Stimulated activated CD8-positive, alpha-beta memory T cell treated with anti-CD3 and anti-CD28 coated beads, Interleukin-15, amount 100 ng/mL, for 24 hours (primary cell): ENCODE measurements around the gene DNAJC2.
"Not testable (repeated sequence)": the region's sequence is repeated elsewhere in the genome, so short reads cannot be mapped to it uniquely, and the experiment has no call there.

Experiments used
- DNase-seq: peaks from one replicate; pipeline ENCODE4 v3.0.0-alpha.2; 2020; ENCODE audit warnings: low read depth

Gene DNAJC2

DNA sequence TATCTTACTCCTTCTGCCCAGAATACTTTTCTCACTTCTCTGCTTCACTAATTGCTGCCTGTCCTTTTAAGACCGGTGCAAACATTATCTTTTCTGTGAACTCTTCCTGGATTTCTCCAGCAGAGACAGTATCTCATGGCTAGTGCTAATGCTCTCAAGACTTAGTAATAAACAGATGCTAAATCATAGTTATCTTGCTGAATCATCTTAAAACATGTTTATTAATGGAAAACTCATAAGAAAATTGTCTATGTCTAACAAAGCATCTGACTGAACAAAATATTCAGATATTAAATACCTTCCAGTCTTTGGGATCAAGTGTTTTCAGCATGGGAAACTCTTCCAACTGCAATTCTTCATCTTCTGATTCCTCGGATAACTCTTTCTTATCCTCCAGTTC, 3.1 kb downstream of the DNAJC2 start:
- DNase-seq, result no peak

DNA sequence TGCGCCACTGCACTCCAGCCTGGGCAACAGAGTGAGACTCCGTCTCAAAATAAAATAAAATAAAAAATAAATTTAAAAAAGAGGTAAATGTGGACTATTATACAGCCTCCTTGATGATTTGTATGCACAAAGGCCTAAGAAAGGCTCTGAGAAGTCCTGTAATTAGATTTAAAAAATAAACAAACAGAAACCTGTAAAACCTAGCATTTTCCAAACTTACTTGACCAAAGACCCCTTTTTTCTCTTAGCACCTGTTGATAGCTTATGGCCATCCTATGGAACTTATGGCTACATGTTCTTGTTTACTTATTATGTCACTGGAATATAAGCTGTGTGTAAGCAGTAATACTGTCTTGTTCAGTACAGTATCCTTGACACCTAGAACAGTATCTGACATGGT, 5.7 kb downstream of the DNAJC2 start:
- DNase-seq, result no peak

DNA sequence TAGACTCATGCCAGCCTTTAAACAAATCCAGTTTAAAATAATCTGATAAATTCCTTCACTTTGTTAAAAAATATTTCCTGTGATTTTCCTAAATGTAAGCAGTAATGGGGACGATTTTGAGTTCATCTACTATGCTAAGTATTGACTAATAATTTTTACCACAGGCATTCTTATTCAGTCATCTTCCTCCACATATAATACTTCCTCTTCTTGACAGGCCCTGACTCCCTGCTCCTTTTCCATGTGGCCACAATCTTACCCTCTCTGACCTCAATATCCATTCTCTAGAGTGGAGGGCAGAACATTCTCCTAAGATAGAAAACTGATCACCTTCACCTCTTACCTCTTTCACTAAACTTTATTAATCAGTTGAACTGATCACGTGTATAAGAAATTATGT, 7.8 kb downstream of the DNAJC2 start:
- no peak for DNase-seq

DNA sequence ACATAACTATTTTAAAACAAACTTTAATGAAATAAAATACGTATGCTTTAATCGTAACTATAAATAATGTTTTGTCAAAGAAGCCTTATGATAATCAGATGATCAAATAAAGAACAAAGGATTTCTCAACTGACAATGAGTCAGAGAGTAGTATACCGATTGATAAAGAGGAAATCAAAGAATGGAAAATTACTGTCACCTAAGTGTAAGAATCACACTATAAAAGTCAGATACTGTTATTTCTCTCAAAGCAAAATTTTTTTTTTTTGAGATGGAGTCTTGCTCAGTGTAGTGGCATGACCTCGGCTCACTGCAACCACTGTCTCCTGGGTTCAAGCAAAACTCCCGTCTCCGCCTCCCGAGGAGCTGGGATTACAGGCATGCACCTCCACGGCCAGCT, 18.8 kb downstream of the DNAJC2 start:
- no peak for DNase-seq

DNA sequence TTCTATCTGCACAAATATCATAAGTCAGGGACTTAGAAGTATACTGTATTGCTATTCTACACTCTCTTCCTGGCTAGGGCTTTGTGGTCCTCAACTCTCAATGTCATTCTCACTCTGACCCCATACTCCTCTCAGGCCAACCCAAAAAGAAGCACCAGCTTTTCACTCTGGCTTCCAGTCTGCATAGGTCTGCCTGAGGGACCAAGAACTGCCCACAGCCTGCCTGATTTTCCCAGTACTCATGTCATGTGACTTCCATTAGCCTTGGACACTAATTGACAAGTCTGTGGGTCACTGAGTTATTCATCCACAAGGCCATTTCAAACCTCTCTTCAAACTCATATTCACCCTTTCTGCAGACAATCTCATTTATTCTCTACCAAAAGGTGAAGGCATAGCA, 27.6 kb downstream of the DNAJC2 start:
- no peak for DNase-seq

DNA sequence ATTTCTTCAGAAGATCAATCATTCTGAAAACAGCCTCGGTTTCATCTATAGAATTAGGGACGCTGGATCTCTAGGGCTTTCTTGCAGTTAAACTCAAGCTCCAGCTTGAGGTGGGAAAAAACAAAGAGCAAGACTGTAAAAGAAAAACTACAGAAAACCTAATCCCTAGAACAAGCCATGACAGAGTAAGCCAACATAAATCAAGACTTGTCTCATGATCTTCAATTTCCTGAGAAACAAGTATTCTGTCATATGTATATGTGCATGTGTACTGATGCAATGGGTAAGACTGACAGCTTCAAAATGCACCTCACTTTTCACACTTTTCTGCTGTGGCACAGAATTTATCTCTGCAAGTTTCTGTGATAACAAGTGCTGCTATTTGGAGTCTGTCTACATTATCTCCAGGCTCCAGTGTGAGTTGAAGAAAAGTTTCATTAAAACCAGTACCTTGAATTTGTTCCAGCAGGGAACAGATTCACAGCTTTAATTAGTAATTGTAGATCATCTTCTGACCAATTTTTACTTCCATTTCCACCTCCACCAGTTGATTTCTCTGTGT, 28.1 kb downstream of the DNAJC2 start:
- no peak for DNase-seq

DNA sequence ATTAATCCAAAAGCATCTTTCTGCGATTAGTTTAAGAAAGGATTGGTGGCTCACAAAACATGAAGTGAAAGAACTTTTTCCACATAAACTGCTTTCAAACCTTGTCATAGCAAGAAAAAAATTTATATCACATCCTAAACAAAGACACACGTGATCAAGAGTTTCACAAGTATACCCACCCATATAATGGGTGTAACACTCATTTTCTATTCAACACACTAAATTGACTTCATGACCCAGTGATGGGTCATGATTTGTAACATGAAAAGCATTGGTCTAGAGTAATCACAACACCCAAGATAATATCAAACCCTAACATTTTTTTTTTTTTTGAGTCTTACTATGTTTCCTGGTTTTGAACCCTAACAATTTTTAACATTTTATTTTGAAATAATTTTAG, 29.7 kb downstream of the DNAJC2 start:
- no peak for DNase-seq

DNA sequence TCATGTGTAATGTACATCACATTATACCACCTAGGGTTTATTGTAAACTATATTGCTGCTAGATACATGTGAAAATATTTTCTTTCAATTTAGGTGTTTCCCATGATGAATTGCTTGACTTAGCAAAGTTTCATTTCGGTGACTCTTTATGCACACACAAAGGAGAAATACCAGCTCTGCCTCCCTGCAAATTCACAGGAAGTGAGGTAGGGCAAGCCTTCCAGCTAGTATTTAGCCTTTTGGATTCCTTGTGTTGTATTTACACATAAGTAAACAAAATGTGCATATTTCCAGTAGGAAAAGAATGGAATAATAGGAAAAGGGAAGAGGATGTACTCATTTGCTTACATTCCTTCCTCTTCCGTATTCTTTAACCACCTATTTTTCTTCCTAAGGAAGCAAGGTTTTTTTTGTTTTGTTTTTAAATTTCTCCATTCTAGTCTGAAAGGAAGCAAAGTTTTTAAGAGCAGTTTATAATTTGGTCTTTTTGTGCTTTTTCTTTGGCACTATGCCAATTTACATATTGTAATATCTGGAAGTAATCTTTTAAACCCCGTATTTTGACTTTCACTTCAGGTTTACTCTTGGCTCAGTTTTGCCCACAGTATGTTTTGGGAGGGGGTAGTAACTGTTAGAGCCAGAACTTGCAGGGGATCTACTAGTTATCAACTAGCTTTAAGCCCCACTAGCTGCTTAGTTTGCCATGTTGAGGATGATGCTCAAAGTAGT, 36.9 kb downstream of the DNAJC2 start:
- DNase-seq, result no peak

DNA sequence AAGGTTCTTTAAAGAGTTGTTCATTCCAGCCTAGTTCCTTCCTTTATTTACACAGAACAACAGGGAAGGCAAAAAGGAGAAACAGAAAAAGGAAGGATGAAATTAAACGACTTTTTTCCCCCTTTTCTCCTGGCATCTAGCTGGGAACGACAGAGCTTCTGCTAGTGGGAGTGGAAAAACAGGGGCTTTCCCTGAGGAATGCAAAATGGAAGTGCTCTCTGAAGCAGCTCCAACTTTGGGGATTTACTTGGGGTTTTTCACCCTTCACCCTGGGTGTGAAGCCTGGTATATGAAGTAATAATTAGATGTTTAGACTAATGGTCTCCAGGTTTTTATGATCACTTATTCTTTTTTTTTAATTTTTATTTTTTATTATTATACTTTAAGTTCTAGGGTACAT, 43.1 kb downstream of the DNAJC2 start:
- DNase-seq, result no peak

DNA sequence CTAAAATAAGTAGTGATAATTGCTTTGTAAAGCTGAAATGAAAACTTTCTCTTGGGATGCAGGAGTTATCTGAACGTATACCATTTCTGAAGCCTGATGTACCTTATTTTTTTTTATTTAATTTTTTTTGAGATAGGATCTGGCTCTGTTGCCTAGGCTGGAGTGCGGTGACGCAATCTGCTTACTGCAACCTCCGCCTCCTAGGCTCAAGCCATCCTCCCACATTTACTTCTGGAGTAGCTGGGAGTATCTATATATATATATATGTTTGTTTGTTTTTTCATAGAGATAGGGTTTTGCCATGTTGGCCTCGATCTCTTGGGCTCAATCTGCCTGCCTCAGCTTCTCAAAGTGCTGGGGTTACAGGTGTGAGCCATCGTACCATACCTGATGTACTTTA, 44.9 kb downstream of the DNAJC2 start:
- DNase-seq, result no peak

DNA sequence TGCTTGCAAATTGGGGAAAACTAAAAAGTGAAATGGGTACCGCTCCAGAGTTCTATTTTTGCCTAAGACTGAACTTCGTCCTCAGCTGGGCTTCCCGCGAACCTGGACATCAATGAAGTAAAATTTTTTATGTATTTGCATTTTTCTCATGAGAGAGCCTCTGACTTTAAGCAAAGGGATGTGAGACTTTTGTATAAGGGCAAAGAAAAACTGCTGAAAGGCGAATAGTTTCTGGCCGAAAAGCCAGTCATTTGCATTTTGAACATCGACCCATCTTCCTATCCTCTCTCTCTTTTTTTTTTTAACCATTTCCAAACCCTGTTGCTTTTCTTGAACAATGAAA, 46.8 kb downstream of the DNAJC2 start:
- no peak for DNase-seq

DNA sequence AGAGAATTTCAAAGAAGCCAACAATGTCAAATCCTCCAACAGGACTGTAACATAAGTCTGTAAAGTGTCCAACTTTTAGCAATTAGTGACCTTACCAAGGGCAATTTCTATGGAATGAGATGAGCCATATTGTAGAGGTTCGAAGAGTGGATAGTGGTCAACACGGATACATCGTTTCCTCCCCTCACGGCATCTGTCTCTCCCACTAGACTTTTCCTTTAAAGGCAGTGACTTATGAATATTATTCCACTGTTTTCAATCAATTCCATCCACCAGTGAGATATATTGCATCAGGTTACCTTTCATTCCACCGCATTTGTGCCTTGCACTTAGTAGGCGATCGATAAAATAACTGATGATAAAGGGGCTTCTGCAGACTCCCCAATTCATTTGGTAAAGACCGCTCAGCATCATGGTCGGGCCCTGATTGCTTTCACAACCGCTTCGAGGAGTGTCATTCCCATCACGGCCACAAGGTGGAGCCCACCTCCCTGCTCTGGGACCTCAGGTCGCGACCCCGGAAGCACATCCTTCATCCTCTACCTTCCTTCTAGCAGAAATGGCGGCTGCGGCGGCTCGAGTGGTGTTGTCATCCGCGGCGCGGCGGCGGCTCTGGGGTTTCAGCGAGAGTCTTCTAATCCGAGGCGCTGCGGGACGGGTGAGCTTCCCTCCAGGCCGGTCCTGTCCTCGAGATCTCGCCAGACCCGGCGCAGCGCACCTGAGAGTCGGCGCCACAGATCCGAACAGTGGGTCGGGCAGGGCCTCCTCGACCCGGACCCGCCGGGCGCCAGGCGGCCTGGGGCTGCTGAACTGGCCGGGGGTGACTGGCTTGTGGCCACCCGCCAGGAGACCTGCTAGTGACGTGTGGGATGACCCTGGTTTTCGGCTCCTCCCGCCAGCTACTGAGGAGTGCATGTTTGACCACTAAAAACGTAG, 47.4 kb downstream of the DNAJC2 start, which contains the start of gene PMPCB:
TSS of gene PMPCB (plus strand) at position 535 of the 936 bp plus-strand sequence. CDS start at position 560, 25 bp downstream.
- peak; percentile 94 for DNase-seq

DNA sequence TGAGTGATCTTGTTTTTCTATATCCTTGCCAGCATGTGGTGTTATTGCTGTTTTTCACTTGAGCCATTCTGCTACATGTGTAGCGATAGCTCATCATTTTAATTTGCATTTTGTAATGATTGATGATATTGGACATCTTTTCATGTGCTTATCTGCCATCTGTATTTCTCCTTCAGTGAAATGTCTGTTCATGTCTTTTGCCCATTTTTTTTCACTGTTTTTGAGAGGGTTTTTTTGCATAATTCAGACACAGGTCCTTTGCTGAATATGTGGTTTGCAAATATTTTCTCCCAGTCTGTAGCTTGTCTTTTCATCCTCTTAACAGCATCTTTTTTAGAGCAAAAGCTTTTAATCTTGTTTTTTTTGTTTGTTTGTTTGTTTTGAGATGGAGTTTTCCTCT, 51.0 kb downstream of the DNAJC2 start:
- DNase-seq, result no peak

DNA sequence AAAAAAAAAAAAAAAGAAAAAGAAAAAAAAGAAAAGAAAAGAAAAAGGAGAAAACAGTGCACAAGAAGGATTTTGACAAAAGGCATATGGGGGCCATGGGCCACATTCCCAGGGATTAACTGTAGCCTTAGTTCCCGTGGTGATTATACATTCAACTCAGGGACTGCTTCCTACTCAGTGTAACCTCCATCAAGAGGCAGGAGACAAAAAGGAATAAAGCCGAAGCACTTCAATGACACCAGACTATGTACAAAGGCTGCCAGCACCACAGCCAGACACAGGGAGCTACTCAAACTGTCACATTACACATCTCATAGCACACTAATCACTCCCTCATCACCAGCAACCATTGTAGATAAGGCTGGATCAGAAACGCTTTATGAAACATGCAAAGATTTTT, 52.4 kb downstream of the DNAJC2 start:
- no peak for DNase-seq

DNA sequence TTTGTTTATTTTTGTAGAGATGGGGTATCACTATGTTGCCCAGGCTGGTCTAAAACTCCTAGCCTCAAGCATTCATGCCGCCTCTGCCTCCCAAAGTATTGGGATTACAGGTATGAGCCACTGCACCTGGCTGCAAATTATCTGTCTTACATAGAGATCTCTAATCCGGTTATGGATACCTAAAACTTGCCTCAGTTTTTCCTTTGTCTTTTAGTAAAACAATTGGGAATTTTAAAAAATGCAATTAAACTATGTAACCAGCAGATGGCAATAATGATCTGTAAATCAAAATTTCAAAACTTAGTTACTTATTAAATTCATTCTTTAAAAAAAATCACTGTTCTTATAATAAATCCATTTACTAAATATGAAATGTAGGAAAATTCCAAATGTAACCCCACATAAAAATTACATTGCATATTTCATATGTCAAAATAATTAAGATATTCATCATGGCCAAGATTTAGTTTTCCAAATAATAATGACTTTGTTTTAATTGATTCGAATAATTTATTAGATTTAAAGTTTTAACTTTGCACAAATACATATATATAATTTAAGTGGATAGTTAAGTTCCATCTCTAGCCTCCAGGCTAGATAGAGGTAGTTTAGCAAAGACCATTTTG, 61.7 kb downstream of the DNAJC2 start:
- DNase-seq, result not testable (repeated sequence)

DNA sequence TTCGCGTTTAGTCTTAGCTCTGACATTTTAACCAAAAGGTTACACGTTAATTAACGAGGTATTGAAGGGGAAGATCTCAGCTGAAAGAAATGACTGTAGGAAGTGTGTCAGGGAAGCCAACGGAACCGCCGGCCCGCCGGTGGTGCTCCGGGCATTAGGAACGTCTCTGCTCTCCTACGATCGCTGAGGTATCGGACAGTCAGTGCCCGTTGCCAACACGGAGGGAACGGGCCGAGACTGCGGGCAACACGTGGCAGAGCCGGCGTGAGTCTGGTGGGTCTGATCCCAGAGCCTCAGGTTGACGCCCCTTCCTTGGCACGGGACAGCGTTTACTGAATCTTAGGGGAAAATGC, 63.8 kb downstream of the DNAJC2 start:
- not testable (repeated sequence) for DNase-seq

DNA sequence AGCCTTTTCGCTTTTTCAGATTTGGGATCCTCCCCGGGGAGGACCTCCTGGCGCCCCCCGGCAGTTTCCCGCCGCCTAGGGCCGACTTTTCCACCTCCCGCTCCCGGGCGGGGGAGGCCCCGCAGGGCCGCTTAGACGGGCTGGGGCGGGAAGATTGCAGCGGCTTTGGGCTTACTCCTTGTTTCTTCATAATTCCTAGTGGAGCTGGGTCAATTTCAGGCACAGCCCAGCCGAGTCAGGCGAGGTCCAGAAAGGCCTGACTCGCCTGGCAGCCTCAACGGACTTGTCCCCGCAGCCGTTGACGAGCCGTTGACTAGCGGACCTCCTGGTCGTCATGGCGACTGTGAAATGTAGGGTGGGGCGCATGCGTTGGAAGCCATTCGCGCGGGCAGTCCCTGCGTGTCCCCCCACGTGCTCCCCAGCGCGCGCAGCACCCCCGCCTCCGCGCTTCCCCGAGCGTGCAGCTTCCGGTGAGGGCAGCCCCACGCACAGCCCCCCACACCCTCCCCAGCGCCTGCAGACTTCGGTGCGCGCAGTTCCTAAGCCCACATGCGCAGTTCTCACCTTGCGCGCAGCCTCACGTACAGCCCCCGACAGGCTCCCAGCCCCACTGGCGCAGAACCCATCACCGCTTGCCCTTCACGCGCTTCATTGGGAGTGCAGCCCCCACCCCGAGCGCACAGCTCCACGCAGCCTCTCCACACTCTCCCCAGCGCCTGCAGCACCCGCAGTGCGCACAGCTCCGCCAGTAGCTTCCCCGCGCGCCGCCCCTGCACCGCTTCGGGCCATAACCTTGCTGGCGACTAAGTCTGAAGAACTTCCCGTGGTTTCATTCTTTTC, 64.4 kb downstream of the DNAJC2 start:
- DNase-seq, result peak; percentile 67

DNA sequence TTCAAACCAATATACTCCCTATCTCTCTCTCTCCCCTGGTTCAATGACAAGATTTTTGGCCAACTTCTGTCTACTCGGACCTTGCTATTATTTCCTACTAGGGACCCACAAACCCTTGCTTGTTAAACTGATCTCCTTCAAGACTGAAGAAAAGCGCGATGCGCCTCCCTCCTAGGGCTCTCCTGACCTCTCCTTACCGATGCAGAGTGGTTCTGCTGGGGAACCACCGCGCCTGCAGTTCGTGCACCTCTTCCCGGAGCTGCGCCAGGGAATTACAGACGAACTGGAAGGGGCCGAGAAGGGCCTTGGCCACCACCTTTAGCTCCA, 65.0 kb downstream of the DNAJC2 start:
- DNase-seq, result not testable (repeated sequence)

DNA sequence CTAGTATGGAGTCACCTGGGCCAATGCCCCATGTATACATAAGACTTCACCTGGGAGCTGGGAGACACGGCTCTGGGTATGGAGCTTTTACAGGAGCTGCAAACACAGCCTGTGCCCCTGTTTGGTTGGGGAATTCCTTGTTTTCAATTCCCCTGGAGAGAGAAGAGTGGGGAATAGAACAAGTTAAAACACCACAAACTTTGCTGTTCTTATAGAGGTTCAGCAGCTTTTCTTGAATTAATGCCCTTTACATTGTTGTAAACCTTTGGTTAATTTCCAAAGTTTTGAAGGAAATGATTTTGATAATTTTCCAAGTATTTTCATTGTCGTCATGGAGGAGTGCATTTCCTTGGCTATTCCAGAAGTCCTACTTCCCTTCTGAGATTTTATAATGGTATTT, 66.4 kb downstream of the DNAJC2 start:
- not testable (repeated sequence) for DNase-seq

DNA sequence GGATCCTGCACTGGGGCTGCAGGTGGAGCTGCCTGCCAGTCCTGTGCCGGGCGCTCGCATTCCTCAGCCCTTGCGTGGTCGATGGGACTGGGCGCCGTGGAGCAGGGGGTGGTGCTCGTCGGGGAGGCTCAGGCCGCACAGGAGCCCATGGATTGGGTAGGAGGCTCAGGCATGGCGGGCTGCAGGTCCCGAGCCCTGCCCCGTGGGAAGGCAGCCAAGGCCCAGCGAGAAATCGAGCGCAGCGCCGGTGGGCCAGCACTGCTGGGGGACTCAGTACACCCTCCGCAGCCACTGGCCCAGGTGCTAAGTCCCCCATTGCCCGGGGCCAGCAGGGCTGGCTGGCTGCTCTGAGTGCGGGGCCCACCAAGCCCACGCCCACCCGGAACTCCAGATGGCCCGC, 69.7 kb downstream of the DNAJC2 start:
- DNase-seq, result not testable (repeated sequence)

DNA sequence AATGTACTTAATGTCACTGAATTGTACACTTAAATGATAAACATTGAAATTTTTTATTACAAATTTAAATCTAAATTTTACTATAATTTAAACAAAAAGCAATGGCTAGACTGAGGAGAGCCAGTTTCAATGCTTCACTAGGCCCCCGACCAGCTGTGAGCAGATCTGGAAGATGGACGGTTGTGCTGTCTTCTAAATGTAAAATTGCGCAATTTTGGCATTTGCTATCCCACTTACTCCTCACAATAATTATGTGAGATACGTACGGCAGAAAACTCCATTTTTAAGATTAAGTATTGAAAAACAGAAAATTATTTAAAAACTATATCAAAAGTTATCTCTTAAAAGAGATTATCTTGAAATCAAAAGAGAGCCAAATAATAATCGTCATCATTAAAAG, 71.2 kb downstream of the DNAJC2 start:
- not testable (repeated sequence) for DNase-seq

DNA sequence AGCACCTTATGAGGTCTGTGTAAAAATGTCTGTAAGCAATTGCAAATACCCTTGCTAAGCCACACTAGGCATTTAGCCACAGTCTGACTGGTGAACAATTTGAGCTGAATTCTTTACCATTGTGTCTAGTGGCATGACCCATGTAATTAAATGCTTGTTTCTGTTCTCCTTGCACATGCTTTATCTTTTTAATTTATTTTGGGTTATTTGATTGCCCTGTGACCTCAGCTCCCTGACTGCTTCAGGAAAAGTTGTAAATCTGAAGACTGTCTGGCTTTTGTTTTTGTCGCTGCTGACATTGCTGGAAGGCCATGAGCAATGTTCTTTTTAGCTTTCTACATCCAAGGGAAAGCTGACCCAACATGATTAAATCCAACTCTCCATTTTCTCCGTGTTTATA, 78.3 kb downstream of the DNAJC2 start:
- not testable (repeated sequence) for DNase-seq
